ENCODE measurements around the gene AMZ1.

AMZ1 gene

GRCh38 chr7:2755531-2755930 lies 67.5 kb downstream of the AMZ1 start:
- peaks cover 0 to 33% (median 7%) of the 10 kb centered on the region in 4 experiments for H3K36me3 ChIP-seq (ENCODE audit: control insufficient read depth in 4 of 4, insufficient read depth in 4 of 4, low read length in 3 of 4)
- POLR2A ChIA-PET, result no interaction called here
- CTCF ChIA-PET, result no interaction called here
- H3K27ac ChIP-seq (ENCODE audit: insufficient read depth in 1 of 2, low read depth in 1 of 2, low read length in 2 of 2, poor library complexity in 1 of 2, severe bottlenecking in 2 of 2), result no peak overlapping the region
- H3K27me3 ChIP-seq (replicated peaks in 2 of 5; ENCODE audit: control insufficient read depth in 4 of 5, insufficient read depth in 5 of 5, low read length in 4 of 5), result no peaks in the 10 kb centered on the region
- H3K4me3 ChIP-seq (ENCODE audit: control insufficient read depth in 1 of 7, extremely low read depth in 1 of 7, insufficient read depth in 4 of 7, low read depth in 2 of 7, low read length in 6 of 7), result no peak overlapping the region
- DNase-seq, result no peak
- H3K4me1 ChIP-seq (ENCODE audit: control extremely low read depth in 1 of 4, control insufficient read depth in 4 of 4, insufficient read depth in 4 of 4, low read length in 3 of 4), result peaks cover 7 to 54% (median 39%) of the 10 kb centered on the region in 4 experiments
- no peaks in the 10 kb centered on the region for H3K9me3 ChIP-seq (ENCODE audit: control extremely low read depth in 1 of 5, control insufficient read depth in 4 of 5, insufficient read depth in 2 of 5, low read depth in 1 of 5, low read length in 4 of 5)

GRCh38 chr7:2757361-2757903 lies 69.4 kb downstream of the AMZ1 start:
- 23% methylated on average over 11 of the region's 11 CpGs for WGBS (ENCODE audit: insufficient coverage)
- Histone ChIP-seq H3K9me3 (ENCODE audit: control extremely low read depth in 1 of 5, control insufficient read depth in 4 of 5, insufficient read depth in 2 of 5, low read depth in 1 of 5, low read length in 4 of 5) (no peaks in the 10 kb centered on the region), H3K4me1 (ENCODE audit: control extremely low read depth in 1 of 4, control insufficient read depth in 4 of 4, insufficient read depth in 4 of 4, low read length in 3 of 4) (peaks cover 7 to 62% (median 49%) of the 10 kb centered on the region in 4 experiments), H3K36me3 (ENCODE audit: control insufficient read depth in 4 of 4, insufficient read depth in 4 of 4, low read length in 3 of 4) (peaks cover 1 to 43% (median 9%) of the 10 kb centered on the region in 4 experiments), H3K27ac (ENCODE audit: insufficient read depth in 1 of 2, low read depth in 1 of 2, low read length in 2 of 2, poor library complexity in 1 of 2, severe bottlenecking in 2 of 2) (peak overlapping the region; percentile 83 to 91), H3K27me3 (replicated peaks in 2 of 5; ENCODE audit: control insufficient read depth in 4 of 5, insufficient read depth in 5 of 5, low read length in 4 of 5) (no peaks in the 10 kb centered on the region), H3K4me3 (ENCODE audit: control insufficient read depth in 1 of 7, extremely low read depth in 1 of 7, insufficient read depth in 4 of 7, low read depth in 2 of 7, low read length in 6 of 7) (peak overlapping the region in 1 of 7 experiments; percentile 9)
- ChIA-PET CTCF (interaction anchor here (0.5 to 8.1 kb wide), 12 partner anchors 12 to 82 kb away, joined by 3 to 96 read pairs (median 4); no protein-coding TSS in a partner anchor), POLR2A (interaction anchor here (0.9 to 2.4 kb wide), 4 partner anchors 13 to 23 kb away, joined by 3 to 28 read pairs (median 10); no protein-coding TSS in a partner anchor)
- no peak for DNase-seq

- peaks cover 2 to 45% (median 9%) of the 10 kb centered on the region in 4 experiments for H3K36me3 ChIP-seq (ENCODE audit: control insufficient read depth in 4 of 4, insufficient read depth in 4 of 4, low read length in 3 of 4)
- peaks cover 7 to 68% (median 55%) of the 10 kb centered on the region in 4 experiments for H3K4me1 ChIP-seq (ENCODE audit: control extremely low read depth in 1 of 4, control insufficient read depth in 4 of 4, insufficient read depth in 4 of 4, low read length in 3 of 4)
- no peak overlapping the region for H3K4me3 ChIP-seq (ENCODE audit: control insufficient read depth in 1 of 7, extremely low read depth in 1 of 7, insufficient read depth in 4 of 7, low read depth in 2 of 7, low read length in 6 of 7)
- no peaks in the 10 kb centered on the region for H3K27me3 ChIP-seq (replicated peaks in 2 of 5; ENCODE audit: control insufficient read depth in 4 of 5, insufficient read depth in 5 of 5, low read length in 4 of 5)
- POLR2A ChIA-PET, result interaction anchor here (0.8 to 2.4 kb wide), 6 partner anchors 13 to 37 kb away, joined by 3 to 28 read pairs (median 6); no protein-coding TSS in a partner anchor
- H3K9me3 ChIP-seq (ENCODE audit: control extremely low read depth in 1 of 5, control insufficient read depth in 4 of 5, insufficient read depth in 2 of 5, low read depth in 1 of 5, low read length in 4 of 5), result no peaks in the 10 kb centered on the region
- peak; percentile 89 to 97 (median 97) for DNase-seq
- CTCF ChIA-PET, result interaction anchor here (0.5 to 8.1 kb wide), 14 partner anchors 12 to 97 kb away, joined by 3 to 96 read pairs (median 4); no protein-coding TSS in a partner anchor
- WGBS (ENCODE audit: insufficient coverage), result 30% methylated on average over 8 of the region's 12 CpGs
- peak overlapping the region; percentile 83 to 91 for H3K27ac ChIP-seq (ENCODE audit: insufficient read depth in 1 of 2, low read depth in 1 of 2, low read length in 2 of 2, poor library complexity in 1 of 2, severe bottlenecking in 2 of 2)
Observed at GRCh38 chr7:2757904-2758672, 70.1 kb downstream of the AMZ1 start.

GRCh38 chr7:2758673-2759616 lies 70.9 kb downstream of the AMZ1 start:
- ChIA-PET POLR2A (interaction anchor here (0.8 to 2.4 kb wide), 6 partner anchors 12 to 38 kb away, joined by 3 to 28 read pairs (median 7); no protein-coding TSS in a partner anchor), CTCF (interaction anchor here (0.7 to 8.1 kb wide), 9 partner anchors 11 to 74 kb away, joined by 3 to 96 read pairs (median 4); no protein-coding TSS in a partner anchor)
- H3K4me1 ChIP-seq (ENCODE audit: control extremely low read depth in 1 of 4, control insufficient read depth in 4 of 4, insufficient read depth in 4 of 4, low read length in 3 of 4), result peaks cover 7 to 76% (median 62%) of the 10 kb centered on the region in 4 experiments
- 98% methylated on average over 13 of the region's 18 CpGs for WGBS (ENCODE audit: insufficient coverage)
- peak in 1 of 3 donors; percentile 26 for DNase-seq
- H3K27me3 ChIP-seq (replicated peaks in 2 of 5; ENCODE audit: control insufficient read depth in 4 of 5, insufficient read depth in 5 of 5, low read length in 4 of 5), result no peaks in the 10 kb centered on the region
- no peaks in the 10 kb centered on the region for H3K9me3 ChIP-seq (ENCODE audit: control extremely low read depth in 1 of 5, control insufficient read depth in 4 of 5, insufficient read depth in 2 of 5, low read depth in 1 of 5, low read length in 4 of 5)
- H3K27ac ChIP-seq (ENCODE audit: insufficient read depth in 1 of 2, low read depth in 1 of 2, low read length in 2 of 2, poor library complexity in 1 of 2, severe bottlenecking in 2 of 2), result peak overlapping the region; percentile 83 to 91
- H3K36me3 ChIP-seq (ENCODE audit: control insufficient read depth in 4 of 4, insufficient read depth in 4 of 4, low read length in 3 of 4), result peaks cover 2 to 46% (median 9%) of the 10 kb centered on the region in 4 experiments
- no peak overlapping the region for H3K4me3 ChIP-seq (ENCODE audit: control insufficient read depth in 1 of 7, extremely low read depth in 1 of 7, insufficient read depth in 4 of 7, low read depth in 2 of 7, low read length in 6 of 7)

- CTCF ChIA-PET, result interaction anchor here (1.2 to 8.1 kb wide), 6 partner anchors 10 to 102 kb away, joined by 3 to 96 read pairs (median 16); no protein-coding TSS in a partner anchor
- H3K4me1 ChIP-seq (ENCODE audit: control extremely low read depth in 1 of 4, control insufficient read depth in 4 of 4, insufficient read depth in 4 of 4, low read length in 3 of 4), result peaks cover 7 to 77% (median 62%) of the 10 kb centered on the region in 4 experiments
Observed at GRCh38 chr7:2759736-2760097, 71.7 kb downstream of the AMZ1 start.

More at GRCh38 chr7:2759736-2760097, 71.7 kb downstream of the AMZ1 start:
- H3K27ac ChIP-seq (ENCODE audit: insufficient read depth in 1 of 2, low read depth in 1 of 2, low read length in 2 of 2, poor library complexity in 1 of 2, severe bottlenecking in 2 of 2), result peak overlapping the region in 1 of 2 experiments; percentile 64
- no peaks in the 10 kb centered on the region for H3K27me3 ChIP-seq (replicated peaks in 2 of 5; ENCODE audit: control insufficient read depth in 4 of 5, insufficient read depth in 5 of 5, low read length in 4 of 5)
- WGBS (ENCODE audit: insufficient coverage), result 62% methylated on average over 8 of the region's 8 CpGs
- H3K36me3 ChIP-seq (ENCODE audit: control insufficient read depth in 4 of 4, insufficient read depth in 4 of 4, low read length in 3 of 4), result peaks cover 2 to 41% (median 10%) of the 10 kb centered on the region in 4 experiments
- POLR2A ChIA-PET, result interaction anchor here (1.1 to 2.3 kb wide), 3 partner anchors 11 to 24 kb away, joined by 3 to 13 read pairs (median 4); no protein-coding TSS in a partner anchor
- H3K4me3 ChIP-seq (ENCODE audit: control insufficient read depth in 1 of 7, extremely low read depth in 1 of 7, insufficient read depth in 4 of 7, low read depth in 2 of 7, low read length in 6 of 7), result peak overlapping the region in 1 of 7 experiments; percentile 25
- H3K9me3 ChIP-seq (ENCODE audit: control extremely low read depth in 1 of 5, control insufficient read depth in 4 of 5, insufficient read depth in 2 of 5, low read depth in 1 of 5, low read length in 4 of 5), result no peaks in the 10 kb centered on the region
- peak in 1 of 3 donors; percentile 20 for DNase-seq

Data from common myeloid progenitor, CD34-positive (primary cell).